ENCODE results near the gene SND1. TPM values are rescaled to one million over a fixed set of nuclear protein-coding genes. Genes with fewer than 3 reads are reported as not detected.
A peak's percentile ranks its signal among the peaks of the same experiment; 100 is the strongest.

Gene SND1
- total RNA-seq, 6 experiments from 2014 or later, result 217 to 259 (median 247) TPM

DNA sequence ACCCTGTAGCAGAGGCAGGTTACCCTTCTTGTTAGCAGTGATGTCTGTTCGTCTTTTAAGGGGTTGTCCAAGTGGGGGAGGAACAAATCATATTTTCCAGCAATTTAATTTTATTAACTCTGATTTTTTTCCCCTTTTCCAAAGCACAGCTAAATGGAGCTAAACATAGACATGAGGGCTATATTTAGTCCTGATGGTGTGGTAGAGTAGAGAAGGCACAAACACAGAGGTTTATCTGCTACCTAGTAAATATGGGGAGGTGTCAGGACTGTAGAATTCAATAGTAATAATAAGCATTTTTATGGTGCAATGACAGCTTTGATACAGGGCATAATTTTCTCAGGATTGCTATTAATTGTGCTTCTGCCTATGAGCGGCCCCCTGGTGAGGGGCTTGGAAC, 356.8 kb downstream of the SND1 start:
- H3K27me3 Mint-ChIP-seq (ENCODE audit: insufficient read depth), result no peaks in the 10 kb centered on the region
- H3K4me3 Mint-ChIP-seq, result no peak overlapping the region
- H3K9me3 Mint-ChIP-seq, result no peaks in the 10 kb centered on the region
- H3K4me1 Mint-ChIP-seq (ENCODE audit: low read depth), result no peaks in the 10 kb centered on the region; the same call in 1 of the 2 replicates
- no peaks in the 10 kb centered on the region; the same call in 1 of the 2 replicates for H3K36me3 Mint-ChIP-seq (ENCODE audit: low read depth)
- no peak overlapping the region for H3K27ac Mint-ChIP-seq
- TF ChIP-seq, protein P1, sequence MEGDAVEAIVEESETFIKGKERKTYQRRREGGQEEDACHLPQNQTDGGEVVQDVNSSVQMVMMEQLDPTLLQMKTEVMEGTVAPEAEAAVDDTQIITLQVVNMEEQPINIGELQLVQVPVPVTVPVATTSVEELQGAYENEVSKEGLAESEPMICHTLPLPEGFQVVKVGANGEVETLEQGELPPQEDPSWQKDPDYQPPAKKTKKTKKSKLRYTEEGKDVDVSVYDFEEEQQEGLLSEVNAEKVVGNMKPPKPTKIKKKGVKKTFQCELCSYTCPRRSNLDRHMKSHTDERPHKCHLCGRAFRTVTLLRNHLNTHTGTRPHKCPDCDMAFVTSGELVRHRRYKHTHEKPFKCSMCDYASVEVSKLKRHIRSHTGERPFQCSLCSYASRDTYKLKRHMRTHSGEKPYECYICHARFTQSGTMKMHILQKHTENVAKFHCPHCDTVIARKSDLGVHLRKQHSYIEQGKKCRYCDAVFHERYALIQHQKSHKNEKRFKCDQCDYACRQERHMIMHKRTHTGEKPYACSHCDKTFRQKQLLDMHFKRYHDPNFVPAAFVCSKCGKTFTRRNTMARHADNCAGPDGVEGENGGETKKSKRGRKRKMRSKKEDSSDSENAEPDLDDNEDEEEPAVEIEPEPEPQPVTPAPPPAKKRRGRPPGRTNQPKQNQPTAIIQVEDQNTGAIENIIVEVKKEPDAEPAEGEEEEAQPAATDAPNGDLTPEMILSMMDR (IDR thresholded peaks at IDR 0.05), result no peak
- DNase-seq, result no peak

- no peak for DNase-seq
- H3K4me3 Mint-ChIP-seq, result no peak overlapping the region
- TF ChIP-seq, protein P1 (IDR thresholded peaks at IDR 0.05), result no peak; the same call in 1 of the 2 replicates
- H3K4me1 Mint-ChIP-seq (ENCODE audit: low read depth), result no peaks in the 10 kb centered on the region; the same call in 1 of the 2 replicates
- no peaks in the 10 kb centered on the region for H3K27me3 Mint-ChIP-seq (ENCODE audit: insufficient read depth)
- H3K27ac Mint-ChIP-seq, result no peak overlapping the region
- H3K9me3 Mint-ChIP-seq, result no peaks in the 10 kb centered on the region
- no peaks in the 10 kb centered on the region; the same call in 1 of the 2 replicates for H3K36me3 Mint-ChIP-seq (ENCODE audit: low read depth)
These were observed 358.6 kb downstream of the SND1 start for GRCh38 chr7:128010391-128011127.

DNA sequence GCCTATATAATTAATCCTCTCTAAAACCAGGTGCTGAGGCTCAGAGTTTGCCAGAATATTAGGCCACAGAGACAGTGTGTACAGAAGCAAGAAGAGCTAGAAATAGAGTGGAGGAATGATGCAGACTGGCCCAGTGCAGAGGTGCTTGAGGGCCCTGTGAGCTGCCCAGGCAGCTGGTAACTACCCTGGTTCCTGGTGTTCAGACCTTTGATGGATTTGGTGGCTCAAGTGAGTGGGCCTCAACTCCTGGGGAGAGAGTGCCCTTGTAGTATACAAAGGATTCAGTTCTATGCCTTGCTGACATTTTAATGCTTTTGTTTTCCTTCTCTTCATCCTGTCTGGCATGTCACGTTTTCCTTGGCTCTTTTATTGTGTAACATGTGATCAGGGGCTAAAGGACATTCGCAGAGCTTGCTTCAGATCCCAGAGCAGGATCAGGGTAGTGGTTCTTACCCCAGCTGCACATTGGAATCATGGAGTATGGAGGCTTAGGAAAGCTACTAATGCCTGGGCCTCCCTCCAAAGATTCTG, 359.2 kb downstream of the SND1 start:
- Mint-ChIP-seq H3K27me3 (ENCODE audit: insufficient read depth) (no peaks in the 10 kb centered on the region), H3K4me3 (no peak overlapping the region), H3K4me1 (ENCODE audit: low read depth) (no peaks in the 10 kb centered on the region; the same call in 1 of the 2 replicates), H3K27ac (no peak overlapping the region), H3K9me3 (no peaks in the 10 kb centered on the region), H3K36me3 (ENCODE audit: low read depth) (no peaks in the 10 kb centered on the region; the same call in 1 of the 2 replicates)
- DNase-seq, result no peak
- TF ChIP-seq, protein P1 (IDR thresholded peaks at IDR 0.05), result no peak

DNA sequence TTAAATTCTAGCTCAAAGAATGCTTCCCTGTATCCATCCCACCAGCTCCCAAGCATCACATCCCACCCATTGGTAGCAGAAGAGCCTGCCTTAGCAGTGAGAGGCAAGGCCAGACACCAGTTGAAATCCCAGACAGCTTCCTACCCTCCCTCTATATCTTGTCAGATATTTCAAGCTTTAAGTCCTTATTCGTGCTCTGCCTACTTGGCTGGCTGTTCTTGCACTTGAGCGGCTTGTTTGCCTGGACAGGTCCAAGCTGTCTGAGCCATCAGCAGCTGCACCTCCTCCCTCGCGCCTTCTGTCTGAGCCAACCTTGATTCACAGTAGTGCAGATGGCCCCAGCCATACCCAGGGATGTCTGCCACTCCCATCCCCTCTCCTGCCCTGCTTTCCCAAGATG, 362.8 kb downstream of the SND1 start:
- TF ChIP-seq, protein P1 (IDR thresholded peaks at IDR 0.05), result no peak
- Mint-ChIP-seq H3K27me3 (ENCODE audit: insufficient read depth) (no peaks in the 10 kb centered on the region), H3K36me3 (ENCODE audit: low read depth) (no peaks in the 10 kb centered on the region; the same call in 1 of the 2 replicates), H3K4me3 (no peak overlapping the region), H3K27ac (no peak overlapping the region), H3K4me1 (ENCODE audit: low read depth) (no peaks in the 10 kb centered on the region; the same call in 1 of the 2 replicates), H3K9me3 (no peaks in the 10 kb centered on the region)
- no peak for DNase-seq

GRCh38 chr7:128017460-128017859, 365.5 kb downstream of the SND1 start:
- Mint-ChIP-seq H3K27me3 (ENCODE audit: insufficient read depth) (no peaks in the 10 kb centered on the region), H3K27ac (no peak overlapping the region), H3K9me3 (no peaks in the 10 kb centered on the region), H3K36me3 (ENCODE audit: low read depth) (no peaks in the 10 kb centered on the region; the same call in 1 of the 2 replicates), H3K4me1 (ENCODE audit: low read depth) (peaks cover 23% of the 10 kb centered on the region), H3K4me3 (no peak overlapping the region)
- TF ChIP-seq, protein P1 (IDR thresholded peaks at IDR 0.05), result 0 out of 2 replicates have a peak, but pooled peaks have one; percentile 11
- no peak for DNase-seq
